Body of pancreas (tissue), 4 donors: ENCODE results near the gene HNRNPM.
"Not testable (repeated sequence)": the region's sequence is repeated elsewhere in the genome, so short reads cannot be mapped to it uniquely, and the experiment has no call there.

Source experiments
- CTCF ChIP-seq, 7 experiments: fragments of 450-650 bp in 4 of 7; fragments of 200-600 bp in 3 of 7; sonication (generic) in 3 of 7; IDR thresholded peaks; one replicate each; pipeline ENCODE4 v1.5.1; 2016 to 2019; ENCODE audit warnings: antibody characterized with exemption in 7 of 7
- POLR2A ChIP-seq, 3 donors: fragments of 450-650 bp; IDR thresholded peaks; one replicate each; pipeline ENCODE4 v1.6.1; 2016; ENCODE audit warnings: antibody characterized with exemption in 3 of 3, mild to moderate bottlenecking in 2 of 3

- not testable (repeated sequence) for TF ChIP-seq CTCF, POLR2A (IDR thresholded peaks at IDR 0.05)
Measured at GRCh38 chr19:8444140-8444676, 567 bp upstream of the HNRNPM start.
